ENCODE results near the gene TSPAN11. TPM values are rescaled to one million over a fixed set of nuclear protein-coding genes. Genes with fewer than 3 reads are reported as not detected.

The TSPAN11 gene
- total and polyA plus RNA-seq, 10 donors: 0.26 to 4.1 (median 1.4) TPM

DNA sequence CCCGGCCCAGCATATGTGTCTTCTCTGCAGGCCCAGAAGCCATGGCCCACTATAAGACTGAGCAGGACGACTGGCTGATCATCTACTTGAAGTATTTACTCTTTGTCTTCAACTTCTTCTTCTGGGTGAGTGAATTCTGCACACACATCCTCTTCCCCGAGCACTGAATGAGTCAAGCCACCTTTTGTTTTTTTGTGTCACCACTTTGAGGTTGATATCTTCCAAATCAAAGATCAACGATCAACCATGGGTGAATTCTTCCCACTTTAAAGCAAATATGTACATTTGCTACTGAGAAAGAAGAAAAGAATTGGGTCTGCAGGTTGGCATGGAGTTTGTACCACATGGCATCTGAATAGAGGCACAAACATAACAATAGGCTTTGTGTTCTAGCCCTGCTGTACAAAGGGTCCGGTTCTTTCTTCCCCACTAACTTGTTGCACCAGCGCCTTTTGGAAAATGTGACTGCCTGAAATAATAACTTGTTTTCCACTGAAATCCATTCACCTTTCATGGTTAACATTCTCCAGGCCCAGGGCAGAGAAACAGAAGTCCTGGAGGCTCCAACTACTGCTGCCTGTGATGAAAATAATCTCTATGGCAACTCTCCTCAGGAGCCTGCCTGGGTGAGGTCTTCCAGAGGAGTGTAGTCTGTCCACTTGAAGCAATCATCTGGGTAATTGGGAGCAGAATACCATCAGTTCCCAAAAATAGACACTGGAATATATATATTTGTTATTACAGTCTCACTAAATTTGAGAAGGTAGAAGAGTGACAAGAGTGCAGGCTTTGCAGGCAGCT lies 27.6 kb downstream of the TSPAN11 start:
- no peak overlapping the region for H3K4me3 ChIP-seq

DNA sequence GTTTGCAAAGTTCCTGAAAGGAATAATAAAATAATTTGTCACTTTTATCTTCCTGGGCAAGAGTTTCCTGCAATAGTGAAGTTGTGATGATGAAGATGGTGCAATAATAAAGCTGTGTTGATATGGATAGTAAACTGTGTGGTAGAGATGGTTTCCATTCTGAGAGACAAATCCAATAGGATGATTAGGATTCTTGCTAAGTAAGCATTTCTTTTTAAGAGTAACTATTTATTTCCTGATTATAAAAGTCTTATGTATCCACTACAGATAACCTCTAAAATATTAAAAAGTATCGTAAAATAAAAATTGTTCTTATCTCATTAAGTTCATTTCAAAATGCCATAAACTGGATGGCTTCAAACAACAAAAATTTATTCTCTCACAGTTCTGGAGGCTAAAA lies 28.7 kb downstream of the TSPAN11 start:
- WGBS, 5 donors: 92 to 98% (median 98%) methylated on average over 1 of the region's 1 CpG
- DNase-seq: no peak
- H3K9me3 ChIP-seq: no peaks in the 10 kb centered on the region
- H3K4me1 ChIP-seq: no peaks in the 10 kb centered on the region
- TF ChIP-seq, protein P1, sequence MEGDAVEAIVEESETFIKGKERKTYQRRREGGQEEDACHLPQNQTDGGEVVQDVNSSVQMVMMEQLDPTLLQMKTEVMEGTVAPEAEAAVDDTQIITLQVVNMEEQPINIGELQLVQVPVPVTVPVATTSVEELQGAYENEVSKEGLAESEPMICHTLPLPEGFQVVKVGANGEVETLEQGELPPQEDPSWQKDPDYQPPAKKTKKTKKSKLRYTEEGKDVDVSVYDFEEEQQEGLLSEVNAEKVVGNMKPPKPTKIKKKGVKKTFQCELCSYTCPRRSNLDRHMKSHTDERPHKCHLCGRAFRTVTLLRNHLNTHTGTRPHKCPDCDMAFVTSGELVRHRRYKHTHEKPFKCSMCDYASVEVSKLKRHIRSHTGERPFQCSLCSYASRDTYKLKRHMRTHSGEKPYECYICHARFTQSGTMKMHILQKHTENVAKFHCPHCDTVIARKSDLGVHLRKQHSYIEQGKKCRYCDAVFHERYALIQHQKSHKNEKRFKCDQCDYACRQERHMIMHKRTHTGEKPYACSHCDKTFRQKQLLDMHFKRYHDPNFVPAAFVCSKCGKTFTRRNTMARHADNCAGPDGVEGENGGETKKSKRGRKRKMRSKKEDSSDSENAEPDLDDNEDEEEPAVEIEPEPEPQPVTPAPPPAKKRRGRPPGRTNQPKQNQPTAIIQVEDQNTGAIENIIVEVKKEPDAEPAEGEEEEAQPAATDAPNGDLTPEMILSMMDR (IDR thresholded peaks at IDR 0.05 in 8 of 11, conservative IDR thresholded peaks at IDR 0.05 in 3 of 11): no peak
- TF ChIP-seq POLR2A (IDR thresholded peaks at IDR 0.05) (no peak), POLR2AphosphoS5 (IDR thresholded peaks at IDR 0.05) (no peak)
- no peaks in the 10 kb centered on the region for H3K36me3 ChIP-seq
- no peak overlapping the region for H3K27ac ChIP-seq
- intact Hi-C loops (cut with DNase I; ENCODE audit: low total_unique reads): no loop called here
- no peaks in the 10 kb centered on the region for H3K27me3 ChIP-seq (replicated peaks in 1 of 7)
- no peak overlapping the region for H3K4me3 ChIP-seq

More for the DNA sequence above, 27.6 kb downstream of the TSPAN11 start:
- H3K4me1 ChIP-seq: no peaks in the 10 kb centered on the region
- 71 to 82% (median 78%) methylated on average over 6 of the region's 6 CpGs for WGBS, 5 donors
- DNase-seq: no peak
- no peaks in the 10 kb centered on the region for H3K36me3 ChIP-seq
- H3K9me3 ChIP-seq: no peaks in the 10 kb centered on the region
- TF ChIP-seq, protein P1 (IDR thresholded peaks at IDR 0.05 in 8 of 11, conservative IDR thresholded peaks at IDR 0.05 in 3 of 11): no peak
- no peak for TF ChIP-seq POLR2A (IDR thresholded peaks at IDR 0.05)
- no peak for TF ChIP-seq POLR2AphosphoS5 (IDR thresholded peaks at IDR 0.05)
- H3K27me3 ChIP-seq (replicated peaks in 1 of 7): no peaks in the 10 kb centered on the region
- intact Hi-C loops (cut with DNase I; ENCODE audit: low total_unique reads): no loop called here
- H3K27ac ChIP-seq: no peak overlapping the region

DNA sequence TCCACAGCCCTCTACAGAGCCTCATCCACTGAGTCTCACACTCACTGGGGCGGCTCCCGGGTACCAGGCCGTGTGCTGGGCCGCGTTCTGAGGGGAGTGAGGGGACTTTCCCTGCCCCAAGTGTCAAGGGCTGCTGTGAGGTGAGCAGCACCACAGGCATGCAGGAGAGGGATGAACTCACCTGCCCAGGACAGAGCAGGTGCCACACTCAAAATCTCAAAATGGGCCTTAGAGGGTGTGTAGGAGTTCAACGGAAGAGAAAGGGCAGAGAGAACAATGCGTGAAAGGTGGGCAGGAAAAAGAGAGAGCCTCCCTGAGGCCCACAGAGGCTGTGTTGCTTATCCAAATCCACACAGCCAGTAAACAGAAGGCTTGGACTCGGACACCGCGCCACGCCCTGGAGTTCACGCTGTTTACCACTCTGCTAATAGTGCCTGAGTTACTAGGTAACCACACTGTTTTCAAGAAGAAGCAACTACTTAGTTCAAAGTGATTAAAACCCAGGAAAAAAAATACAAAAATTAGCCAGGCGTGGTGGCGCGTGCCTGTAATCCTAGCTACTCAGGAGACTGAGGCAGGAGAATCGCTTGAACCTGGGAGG lies 32.7 kb downstream of the TSPAN11 start:
- Histone ChIP-seq H3K9me3 (no peaks in the 10 kb centered on the region), H3K4me1 (no peaks in the 10 kb centered on the region), H3K27ac (no peak overlapping the region), H3K4me3 (no peak overlapping the region), H3K27me3 (replicated peaks in 1 of 7) (peaks cover 0 to 8% (median 0%) of the 10 kb centered on the region in 7 donors), H3K36me3 (no peaks in the 10 kb centered on the region)
- DNase-seq: no peak
- TF ChIP-seq, protein P1 (IDR thresholded peaks at IDR 0.05 in 8 of 11, conservative IDR thresholded peaks at IDR 0.05 in 3 of 11): no peak
- TF ChIP-seq POLR2A (IDR thresholded peaks at IDR 0.05) (no peak), POLR2AphosphoS5 (IDR thresholded peaks at IDR 0.05) (no peak)
- intact Hi-C loops (cut with DNase I; ENCODE audit: low total_unique reads): no loop called here
- WGBS, 5 donors: 93 to 97% (median 95%) methylated on average over 13 to 16 of the region's 16 CpGs

DNA sequence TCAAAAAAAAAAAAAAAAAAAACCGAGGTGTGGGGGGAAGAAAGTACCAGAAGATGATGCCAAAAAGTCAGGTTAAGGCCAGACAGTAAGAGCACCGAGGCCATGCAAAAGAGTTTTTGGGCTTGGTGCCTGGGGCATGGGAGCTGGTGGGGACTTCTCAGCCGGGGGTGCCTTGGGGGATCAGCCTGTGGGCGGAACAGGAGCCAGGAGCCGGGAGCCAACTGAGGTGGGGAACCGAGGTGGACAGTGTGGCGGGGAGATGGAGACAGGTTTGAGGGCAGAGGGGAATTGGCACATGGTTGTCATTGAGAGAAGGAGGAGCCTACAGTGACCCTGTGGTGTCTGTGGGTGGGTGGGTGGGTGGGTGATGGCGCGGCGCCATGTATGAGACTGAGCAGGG lies 33.2 kb downstream of the TSPAN11 start:
- Histone ChIP-seq H3K4me1 (no peaks in the 10 kb centered on the region), H3K27ac (no peak overlapping the region), H3K4me3 (no peak overlapping the region), H3K36me3 (no peaks in the 10 kb centered on the region), H3K27me3 (replicated peaks in 1 of 7) (peaks cover 0 to 8% (median 0%) of the 10 kb centered on the region in 7 donors), H3K9me3 (no peaks in the 10 kb centered on the region)
- WGBS, 5 donors: 86 to 91% (median 89%) methylated on average over 10 of the region's 10 CpGs
- TF ChIP-seq, protein P1 (IDR thresholded peaks at IDR 0.05 in 8 of 11, conservative IDR thresholded peaks at IDR 0.05 in 3 of 11): no peak
- no peak for TF ChIP-seq POLR2AphosphoS5 (IDR thresholded peaks at IDR 0.05)
- no peak for TF ChIP-seq POLR2A (IDR thresholded peaks at IDR 0.05)
- intact Hi-C loops (cut with DNase I; ENCODE audit: low total_unique reads): no loop called here
- peak; percentile 61 for DNase-seq

Data from spleen (tissue), 11 donors.